Brain microvascular endothelial cell (primary cell): ENCODE data around the gene OR5J2.
"Not testable (repeated sequence)": the region's sequence is repeated elsewhere in the genome, so short reads cannot be mapped to it uniquely, and the experiment has no call there.

Experiments
- DNase-seq: peaks from one replicate; pipeline ENCODE4 v3.0.0-alpha.2; 2020
- H3K27ac ChIP-seq: fragments of 250-450 bp; sonication (Bioruptor Pico); 2 replicates; pipeline ENCODE4 v1.5.1; 2020; ENCODE audit warnings: mild to moderate bottlenecking, moderate library complexity
- H3K27me3 ChIP-seq: fragments of 250-450 bp; sonication (Bioruptor Pico); replicated peaks from 2 replicates; pipeline ENCODE4 v1.5.1; 2020; ENCODE audit warnings: mild to moderate bottlenecking
- H3K36me3 ChIP-seq: fragments of 250-450 bp; sonication (Bioruptor Pico); replicated peaks from 2 replicates; pipeline ENCODE4 v1.5.1; 2020; ENCODE audit warnings: mild to moderate bottlenecking
- H3K4me3 ChIP-seq: 2 replicates; pipeline ENCODE4 v1.5.1; 2011; ENCODE audit warnings: low read depth, mild to moderate bottlenecking, control low read depth, low read length, moderate library complexity
- in situ Hi-C: cut with HindIII; loops from 2 replicates; pipeline ENCODE4 v1.10.0; 2017; ENCODE audit warnings: low sequenced_read_pairs, low pct_ligation_motif_present
- TF ChIP-seq, protein P1 (sequence below): IDR thresholded peaks from 2 replicates; pipeline ENCODE4 v1.5.1; 2011; ENCODE audit warnings: low read depth, mild to moderate bottlenecking, moderate library complexity, low read length, control low read depth, inconsistent platforms; ENCODE audit errors: missing control alignments

The OR5J2 gene

DNA sequence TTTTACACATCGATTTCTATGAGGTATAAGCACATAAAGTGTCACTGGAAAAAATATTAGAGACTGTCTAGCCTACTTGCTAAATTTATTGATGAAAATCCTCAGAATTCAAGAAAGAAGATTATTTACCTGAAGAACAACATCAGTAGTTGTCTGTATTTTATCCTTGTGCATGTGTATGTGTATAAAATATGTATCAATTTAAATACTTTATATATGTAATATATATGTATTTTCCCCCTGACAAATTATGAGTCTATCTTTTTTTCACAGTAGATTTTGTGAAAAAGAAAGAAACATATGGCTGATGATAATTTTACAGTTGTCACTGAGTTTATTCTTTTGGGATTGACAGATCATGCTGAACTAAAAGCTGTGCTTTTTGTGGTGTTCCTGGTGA, at the start of gene OR5J2:
OR5J2 (plus strand) TSS at position 301 of the 400 bp plus-strand sequence; CDS start at position 301, 0 bp downstream.
- no peaks in the 10 kb centered on the region for H3K27me3 ChIP-seq
- no peak within 1 kb of the TSS for H3K27ac ChIP-seq
- TF ChIP-seq, protein P1, sequence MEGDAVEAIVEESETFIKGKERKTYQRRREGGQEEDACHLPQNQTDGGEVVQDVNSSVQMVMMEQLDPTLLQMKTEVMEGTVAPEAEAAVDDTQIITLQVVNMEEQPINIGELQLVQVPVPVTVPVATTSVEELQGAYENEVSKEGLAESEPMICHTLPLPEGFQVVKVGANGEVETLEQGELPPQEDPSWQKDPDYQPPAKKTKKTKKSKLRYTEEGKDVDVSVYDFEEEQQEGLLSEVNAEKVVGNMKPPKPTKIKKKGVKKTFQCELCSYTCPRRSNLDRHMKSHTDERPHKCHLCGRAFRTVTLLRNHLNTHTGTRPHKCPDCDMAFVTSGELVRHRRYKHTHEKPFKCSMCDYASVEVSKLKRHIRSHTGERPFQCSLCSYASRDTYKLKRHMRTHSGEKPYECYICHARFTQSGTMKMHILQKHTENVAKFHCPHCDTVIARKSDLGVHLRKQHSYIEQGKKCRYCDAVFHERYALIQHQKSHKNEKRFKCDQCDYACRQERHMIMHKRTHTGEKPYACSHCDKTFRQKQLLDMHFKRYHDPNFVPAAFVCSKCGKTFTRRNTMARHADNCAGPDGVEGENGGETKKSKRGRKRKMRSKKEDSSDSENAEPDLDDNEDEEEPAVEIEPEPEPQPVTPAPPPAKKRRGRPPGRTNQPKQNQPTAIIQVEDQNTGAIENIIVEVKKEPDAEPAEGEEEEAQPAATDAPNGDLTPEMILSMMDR, result no peak
- DNase-seq, result no peak
- in situ Hi-C loops, result no loop called here
- H3K36me3 ChIP-seq, result no peaks in the 10 kb centered on the region
- no peak within 1 kb of the TSS for H3K4me3 ChIP-seq

DNA sequence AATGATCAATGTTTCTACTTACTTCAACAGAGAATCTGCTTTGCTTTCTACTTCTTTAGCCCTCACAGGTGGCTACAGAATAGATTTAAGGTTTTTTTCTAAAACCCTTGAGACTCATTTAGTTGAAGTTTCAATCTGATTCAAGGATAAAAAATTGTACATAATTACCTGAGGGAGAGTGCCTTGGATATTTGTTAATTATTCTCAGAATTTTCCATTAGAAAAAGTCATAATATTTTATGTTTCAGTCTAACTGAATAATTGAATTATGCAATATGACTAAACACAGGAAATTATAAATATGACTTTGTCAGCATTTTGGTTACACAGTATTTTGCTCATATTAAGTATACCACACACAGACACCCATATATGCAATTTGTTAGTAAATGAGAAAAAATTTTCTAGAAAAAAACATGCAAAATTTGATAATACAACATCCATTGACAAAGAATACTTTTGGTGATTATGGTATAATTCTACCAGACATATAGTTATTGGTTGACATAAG, 36.2 kb upstream of the OR5J2 start, which contains the start of gene OR8J3:
OR8J3 (minus strand) TSS at position 51 of the 511 bp plus-strand sequence. CDS start 2,483 bp downstream, outside the sequence.
- Histone ChIP-seq H3K27me3 (no peaks in the 10 kb centered on the region), H3K4me3 (no peak within 1 kb of the TSS), H3K27ac (no peak within 1 kb of the TSS), H3K36me3 (no peaks in the 10 kb centered on the region)
- DNase-seq, result no peak
- TF ChIP-seq, protein P1, result no peak
- in situ Hi-C loops, result no loop called here

DNA sequence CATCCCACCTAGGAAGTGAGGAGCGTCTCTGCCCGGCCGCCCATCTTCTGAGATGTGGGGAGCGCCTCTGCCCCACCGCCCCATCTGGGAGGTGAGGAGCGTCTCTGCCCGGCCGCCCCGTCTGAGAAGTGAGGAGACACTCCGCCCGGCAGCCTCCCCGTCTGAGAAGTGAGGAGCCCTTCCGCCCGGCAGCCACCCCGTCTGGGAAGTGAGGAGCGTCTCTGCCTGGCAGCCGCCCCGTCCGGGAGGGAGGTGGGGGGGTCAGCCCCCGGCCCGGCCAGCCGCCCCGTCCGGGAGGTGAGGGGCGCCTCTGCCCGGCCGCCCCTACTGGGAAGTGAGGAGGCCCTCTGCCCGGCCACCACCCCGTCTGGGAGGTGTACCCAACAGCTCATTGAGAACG, 32.7 kb upstream of the OR5J2 start:
- H3K36me3 ChIP-seq, in situ Hi-C loops, DNase-seq, H3K4me3 ChIP-seq, H3K27ac ChIP-seq, H3K27me3 ChIP-seq: not testable (repeated sequence)

DNA sequence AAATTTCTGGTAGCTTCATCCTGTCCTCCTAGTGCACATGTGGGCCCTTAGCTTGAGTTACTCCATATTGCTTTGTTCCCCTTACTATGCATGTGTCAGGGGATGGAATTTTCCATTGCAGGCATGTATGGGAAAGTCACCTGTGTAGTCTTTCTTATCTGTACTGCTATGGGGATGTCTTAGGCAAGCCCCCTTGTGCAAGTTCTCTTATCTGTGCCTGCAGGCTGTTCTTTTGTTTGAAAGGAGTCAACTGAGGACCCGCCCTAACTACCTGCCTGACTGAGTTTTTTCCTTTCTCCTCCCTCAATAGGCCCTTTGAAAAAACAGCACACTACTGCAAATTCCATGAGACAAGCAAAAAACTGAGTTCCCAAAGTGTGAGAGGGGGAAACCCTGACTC, 25.0 kb upstream of the OR5J2 start:
- TF ChIP-seq, protein P1, result no peak
- no peaks in the 10 kb centered on the region for H3K36me3 ChIP-seq
- no peaks in the 10 kb centered on the region for H3K27me3 ChIP-seq
- H3K27ac ChIP-seq, result no peak overlapping the region
- DNase-seq, result no peak
- in situ Hi-C loops, result no loop called here
- H3K4me3 ChIP-seq, result no peak overlapping the region

DNA sequence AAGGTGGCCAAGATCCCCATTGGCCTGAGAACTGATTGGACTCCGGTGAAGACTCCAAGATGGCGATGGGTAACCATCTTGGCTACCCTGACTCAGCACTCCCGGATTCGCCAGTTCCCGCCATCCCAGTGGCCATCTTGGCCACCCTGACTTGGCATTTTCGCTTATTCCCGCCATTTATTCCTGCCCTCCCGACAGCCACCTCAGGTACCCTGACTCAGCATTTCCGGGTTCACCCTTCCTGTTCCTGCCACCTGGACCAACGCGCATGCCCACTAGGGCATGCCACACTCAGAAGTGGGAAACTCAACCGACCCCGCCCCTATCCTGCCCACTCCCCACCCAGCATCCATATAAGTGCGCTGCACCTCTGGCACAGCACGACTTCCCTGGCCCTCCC, 24.1 kb upstream of the OR5J2 start:
- Histone ChIP-seq H3K27ac (no peak overlapping the region), H3K36me3 (no peaks in the 10 kb centered on the region), H3K4me3 (no peak overlapping the region), H3K27me3 (no peaks in the 10 kb centered on the region)
- TF ChIP-seq, protein P1, result no peak
- in situ Hi-C loops, result no loop called here
- no peak for DNase-seq

DNA sequence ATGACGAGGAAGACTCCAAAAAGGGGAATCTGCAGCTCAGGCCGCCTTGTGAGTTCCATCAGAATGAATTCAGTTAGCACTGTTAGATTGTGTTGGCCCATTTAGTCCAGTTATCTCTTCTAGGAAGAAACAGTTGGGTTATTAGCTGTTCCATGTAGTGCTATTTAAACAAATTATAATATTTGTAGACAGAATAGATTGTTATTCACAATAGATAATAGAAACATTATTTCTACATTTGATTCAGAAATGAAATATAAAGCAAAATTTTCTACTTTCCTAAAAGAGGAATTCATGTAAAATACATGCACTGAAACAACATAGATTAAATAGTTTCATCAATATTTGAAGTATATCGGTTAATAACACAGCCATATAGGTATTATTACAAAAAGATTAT, 16.2 kb upstream of the OR5J2 start, which contains the start of gene OR8K5:
OR8K5 (minus strand) TSS at position 101 of the 400 bp plus-strand sequence; CDS start at position 101, 0 bp downstream.
- in situ Hi-C loops, result no loop called here
- Histone ChIP-seq H3K27ac (no peak within 1 kb of the TSS), H3K36me3 (no peaks in the 10 kb centered on the region), H3K27me3 (no peaks in the 10 kb centered on the region), H3K4me3 (no peak within 1 kb of the TSS)
- no peak for DNase-seq
- TF ChIP-seq, protein P1, result no peak
